ENCODE measurements around the gene FOSL2.

FOSL2 gene

GRCh38 chr2:28358668-28359201 lies 33.9 kb upstream of the FOSL2 start:
- TF ChIP-seq ZFX (IDR thresholded peaks at IDR 0.05; ENCODE audit: borderline replicate concordance) (no peak), CTCF (IDR thresholded peaks at IDR 0.05) (no peak)
- no peak overlapping the region for H3K27ac ChIP-seq

- TF ChIP-seq CTCF (IDR thresholded peaks at IDR 0.05) (no peak), ZFX (IDR thresholded peaks at IDR 0.05; ENCODE audit: borderline replicate concordance) (no peak)
- H3K27ac ChIP-seq, result no peak overlapping the region
These were observed 33.2 kb upstream of the FOSL2 start for GRCh38 chr2:28359222-28360057.

- TF ChIP-seq CTCF (IDR thresholded peaks at IDR 0.05), result no peak
- TF ChIP-seq ZFX (IDR thresholded peaks at IDR 0.05; ENCODE audit: borderline replicate concordance), result no peak
- H3K27ac ChIP-seq, result no peak overlapping the region
These were observed 32.5 kb upstream of the FOSL2 start for GRCh38 chr2:28360058-28360717.

- TF ChIP-seq ZFX (IDR thresholded peaks at IDR 0.05; ENCODE audit: borderline replicate concordance) (no peak), CTCF (IDR thresholded peaks at IDR 0.05) (no peak)
- H3K27ac ChIP-seq, result no peak overlapping the region
These were observed 31.9 kb upstream of the FOSL2 start for GRCh38 chr2:28360718-28361293.

- TF ChIP-seq CTCF (IDR thresholded peaks at IDR 0.05) (no peak), ZFX (IDR thresholded peaks at IDR 0.05; ENCODE audit: borderline replicate concordance) (no peak)
- H3K27ac ChIP-seq, result no peak overlapping the region
These were observed 30.5 kb upstream of the FOSL2 start for GRCh38 chr2:28361991-28362710.

GRCh38 chr2:28362991-28363521 lies 29.6 kb upstream of the FOSL2 start:
- no peak overlapping the region for H3K27ac ChIP-seq
- no peak for TF ChIP-seq ZFX (IDR thresholded peaks at IDR 0.05; ENCODE audit: borderline replicate concordance)
- no peak for TF ChIP-seq CTCF (IDR thresholded peaks at IDR 0.05)

All from 22Rv1 (cell line).